ENCODE measurements around the gene CELF4. TPM values are rescaled to one million over a fixed set of nuclear protein-coding genes. Genes with fewer than 3 reads are reported as not detected.

Gene CELF4
- total and polyA plus RNA-seq, 10 of the 15 experiments (the other 5 are each of a cell fraction or from before 2014, with no cell fraction given) = 0.03 to 0.32 TPM; not detected in 8

- H3K4me2 ChIP-seq (ENCODE audit: control insufficient read depth, insufficient read depth) = no peak overlapping the region
Measured at GRCh38 chr18:37383036-37383785, 182.4 kb downstream of the CELF4 start.

GRCh38 chr18:37381554-37381953 lies 184.0 kb downstream of the CELF4 start:
- H3K36me3 ChIP-seq (ENCODE audit: control insufficient read depth in 2 of 2, insufficient read depth in 2 of 2, low read length in 1 of 2) = no peaks in the 10 kb centered on the region
- CTCF ChIA-PET = no interaction called here
- 12% methylated on average over 2 of the region's 2 CpGs for WGBS (ENCODE audit: insufficient coverage, insufficient replicate concordance, low lambda C conversion rate, missing lambda C conversion rate)
- no peak overlapping the region for H3K4me2 ChIP-seq (ENCODE audit: control insufficient read depth, insufficient read depth)
- H3K27me3 ChIP-seq (replicated peaks in 1 of 2; ENCODE audit: control insufficient read depth in 2 of 2, insufficient read depth in 2 of 2, low read length in 1 of 2) = no peaks in the 10 kb centered on the region; a peak in 3 of 4 replicates
- no peak overlapping the region for H2AFZ ChIP-seq (ENCODE audit: control insufficient read depth, low read depth, low read length)
- RAD21 ChIA-PET (ENCODE audit: unreplicated experiment) = no interaction called here
- no peak for ATAC-seq
- BruUV-seq (replicated peaks) = no TSS peak
- no peak overlapping the region for H3K27ac ChIP-seq (ENCODE audit: control insufficient read depth, insufficient read depth)
- no peaks in the 10 kb centered on the region for H4K20me1 ChIP-seq (ENCODE audit: control insufficient read depth, insufficient read depth)
- no peak for DNase-seq (ENCODE audit: low read depth, low spot score)
- H3K4me3 ChIP-seq = no peak overlapping the region
- no peak for FAIRE-seq
- in situ Hi-C loops (cut with MboI) (no loop called here), intact Hi-C loops (cut with micrococcal nuclease; ENCODE audit: unreplicated experiment) (loop anchor here (5.0 kb wide), 1 partner anchor 439 kb away; no protein-coding TSS in a partner anchor)
- POLR2A ChIA-PET = no interaction called here
- H3K79me2 ChIP-seq (ENCODE audit: control insufficient read depth, insufficient read depth, low read length) = no peaks in the 10 kb centered on the region
- SMC1A ChIA-PET (ENCODE audit: uncharacterized antibody, unreplicated experiment) = no interaction called here
- H3K9ac ChIP-seq (ENCODE audit: control insufficient read depth, insufficient read depth, low read length) = no peak overlapping the region
- H3K9me3 ChIP-seq (replicated peaks; ENCODE audit: control insufficient read depth, insufficient read depth, low read length) = no peaks in the 10 kb centered on the region
- H3K4me1 ChIP-seq (ENCODE audit: control insufficient read depth, insufficient read depth, low read length) = no peaks in the 10 kb centered on the region
- TF ChIP-seq MEF2A (IDR thresholded peaks at IDR 0.05; ENCODE audit: insufficient read depth, low read depth, low read length) (no peak), ZBTB33 (IDR thresholded peaks at IDR 0.05) (no peak), HSF1 (IDR thresholded peaks at IDR 0.05; ENCODE audit: low read depth, low read length) (no peak), CHD1 (IDR thresholded peaks at IDR 0.05; ENCODE audit: low read depth, low read length) (no peak), SIN3A (IDR thresholded peaks at IDR 0.05; ENCODE audit: low read depth, low read length) (no peak)

More at GRCh38 chr18:37383036-37383785, 182.4 kb downstream of the CELF4 start:
- ChIA-PET POLR2A (no interaction called here), CTCF (interaction anchor here (1.5 kb wide), 1 partner anchor 162 kb away, joined by 3 read pairs; no protein-coding TSS in a partner anchor), SMC1A (ENCODE audit: uncharacterized antibody, unreplicated experiment) (no interaction called here), RAD21 (ENCODE audit: unreplicated experiment) (no interaction called here)
- no peaks in the 10 kb centered on the region for H3K4me1 ChIP-seq (ENCODE audit: control insufficient read depth, insufficient read depth, low read length)
- H3K9me3 ChIP-seq (replicated peaks; ENCODE audit: control insufficient read depth, insufficient read depth, low read length) = no peaks in the 10 kb centered on the region
- H3K79me2 ChIP-seq (ENCODE audit: control insufficient read depth, insufficient read depth, low read length) = no peaks in the 10 kb centered on the region
- no peak overlapping the region for H3K9ac ChIP-seq (ENCODE audit: control insufficient read depth, insufficient read depth, low read length)
- DNase-seq (ENCODE audit: low read depth, low spot score) (no peak), FAIRE-seq (no peak), ATAC-seq (no peak)
- no peaks in the 10 kb centered on the region; a peak in 3 of 4 replicates for H3K27me3 ChIP-seq (replicated peaks in 1 of 2; ENCODE audit: control insufficient read depth in 2 of 2, insufficient read depth in 2 of 2, low read length in 1 of 2)
- no peak overlapping the region for H3K27ac ChIP-seq (ENCODE audit: control insufficient read depth, insufficient read depth)
- intact Hi-C loops (cut with micrococcal nuclease; ENCODE audit: unreplicated experiment) = loop anchor here (5.0 kb wide), 1 partner anchor 441 kb away; no protein-coding TSS in a partner anchor
- H3K36me3 ChIP-seq (ENCODE audit: control insufficient read depth in 2 of 2, insufficient read depth in 2 of 2, low read length in 1 of 2) = no peaks in the 10 kb centered on the region
- H3K4me3 ChIP-seq = no peak overlapping the region
- in situ Hi-C loops (cut with MboI) = no loop called here
- no peaks in the 10 kb centered on the region for H4K20me1 ChIP-seq (ENCODE audit: control insufficient read depth, insufficient read depth)
- H2AFZ ChIP-seq (ENCODE audit: control insufficient read depth, low read depth, low read length) = no peak overlapping the region
- WGBS (ENCODE audit: insufficient coverage, insufficient replicate concordance, low lambda C conversion rate, missing lambda C conversion rate) = 10% methylated on average over 8 of the region's 8 CpGs
- no TSS peak for BruUV-seq (replicated peaks)
- TF ChIP-seq BHLHE40 (IDR thresholded peaks at IDR 0.05; ENCODE audit: borderline replicate concordance in 1 of 2, low read depth in 2 of 2, low read length in 1 of 2) (no peak), KLF5 (IDR thresholded peaks at IDR 0.05; ENCODE audit: partially characterized antibody) (no peak), MEF2B (IDR thresholded peaks at IDR 0.05; ENCODE audit: partially characterized antibody, poor library complexity, severe bottlenecking) (no peak), POLR2AphosphoS5 (IDR thresholded peaks at IDR 0.05; ENCODE audit: low read length) (no peak), SUZ12 (IDR thresholded peaks at IDR 0.05; ENCODE audit: unreplicated experiment) (no peak), MYB (IDR thresholded peaks at IDR 0.05; ENCODE audit: borderline replicate concordance, low read depth, low read length) (no peak), NR2C2 (IDR thresholded peaks at IDR 0.05; ENCODE audit: borderline replicate concordance, control insufficient read depth, insufficient read length, low read depth) (no peak), TBL1XR1 (IDR thresholded peaks at IDR 0.05; ENCODE audit: low read depth, low read length) (no peak), POLR2AphosphoS2 (IDR thresholded peaks at IDR 0.05; ENCODE audit: low read depth, low read length) (no peak)

All from GM12878 (cell line).